IPS-18a (cell line): ENCODE results near the gene SEMA4D.

Experiments
- H3K27ac ChIP-seq: one replicate; pipeline ENCODE4 v1.5.1; 2013; ENCODE audit warnings: low read length
- H3K27me3 ChIP-seq: one replicate; pipeline ENCODE4 v1.6.1; 2013; ENCODE audit warnings: mild to moderate bottlenecking, low read length; ENCODE audit not compliant: control insufficient read depth, insufficient read depth
- H3K36me3 ChIP-seq: one replicate; pipeline ENCODE4 v1.6.1; 2013; ENCODE audit warnings: low read depth, low read length; ENCODE audit not compliant: control insufficient read depth
- H3K4me1 ChIP-seq: one replicate; pipeline ENCODE4 v1.6.1; 2013; ENCODE audit warnings: low read depth, low read length; ENCODE audit not compliant: control insufficient read depth
- H3K4me3 ChIP-seq: one replicate; pipeline ENCODE4 v1.5.1; 2013; ENCODE audit warnings: low read length
- H3K9ac ChIP-seq: one replicate; pipeline ENCODE4 v1.6.1; 2013; ENCODE audit warnings: mild to moderate bottlenecking, low read length, moderate library complexity
- H3K9me3 ChIP-seq: one replicate; pipeline ENCODE4 v1.6.1; 2013; ENCODE audit warnings: low read depth, low read length; ENCODE audit not compliant: control insufficient read depth

Gene SEMA4D

GRCh38 chr9:89382026-89382986, 115.6 kb downstream of the SEMA4D start:
- Histone ChIP-seq H3K27ac (no peak overlapping the region), H3K4me3 (no peak overlapping the region), H3K4me1 (no peaks in the 10 kb centered on the region), H3K9ac (no peak overlapping the region), H3K9me3 (no peaks in the 10 kb centered on the region), H3K36me3 (peaks cover 48% of the 10 kb centered on the region), H3K27me3 (no peaks in the 10 kb centered on the region)

GRCh38 chr9:89381308-89381609, 116.7 kb downstream of the SEMA4D start:
- Histone ChIP-seq H3K36me3 (peaks cover 38% of the 10 kb centered on the region), H3K9me3 (no peaks in the 10 kb centered on the region), H3K4me3 (no peak overlapping the region), H3K27me3 (no peaks in the 10 kb centered on the region), H3K9ac (no peak overlapping the region), H3K4me1 (no peaks in the 10 kb centered on the region), H3K27ac (no peak overlapping the region)

- Histone ChIP-seq H3K4me3 (no peak overlapping the region), H3K27ac (no peak overlapping the region), H3K4me1 (no peaks in the 10 kb centered on the region), H3K27me3 (no peaks in the 10 kb centered on the region), H3K9ac (no peak overlapping the region), H3K9me3 (no peaks in the 10 kb centered on the region), H3K36me3 (peaks cover 33% of the 10 kb centered on the region)
These were observed 117.2 kb downstream of the SEMA4D start for GRCh38 chr9:89380437-89381307.

- H3K9ac ChIP-seq: no peak overlapping the region
- no peaks in the 10 kb centered on the region for H3K9me3 ChIP-seq
- H3K4me1 ChIP-seq: no peaks in the 10 kb centered on the region
- H3K36me3 ChIP-seq: peaks cover 24% of the 10 kb centered on the region
- no peak overlapping the region for H3K27ac ChIP-seq
- H3K27me3 ChIP-seq: no peaks in the 10 kb centered on the region
- no peak overlapping the region for H3K4me3 ChIP-seq
These were observed 118.3 kb downstream of the SEMA4D start for GRCh38 chr9:89379508-89380115.

GRCh38 chr9:89379031-89379430, 118.9 kb downstream of the SEMA4D start:
- Histone ChIP-seq H3K36me3 (peaks cover 19% of the 10 kb centered on the region), H3K9ac (no peak overlapping the region), H3K27me3 (no peaks in the 10 kb centered on the region), H3K27ac (no peak overlapping the region), H3K4me1 (no peaks in the 10 kb centered on the region), H3K4me3 (no peak overlapping the region), H3K9me3 (no peaks in the 10 kb centered on the region)

- H3K4me1 ChIP-seq: no peaks in the 10 kb centered on the region
- no peaks in the 10 kb centered on the region for H3K27me3 ChIP-seq
- H3K36me3 ChIP-seq: peaks cover 16% of the 10 kb centered on the region
- no peak overlapping the region for H3K27ac ChIP-seq
- no peak overlapping the region for H3K9ac ChIP-seq
- no peak overlapping the region for H3K4me3 ChIP-seq
- H3K9me3 ChIP-seq: no peaks in the 10 kb centered on the region
These were observed 119.4 kb downstream of the SEMA4D start for GRCh38 chr9:89378541-89378940.

- Histone ChIP-seq H3K9me3 (no peaks in the 10 kb centered on the region), H3K36me3 (peaks cover 15% of the 10 kb centered on the region), H3K27ac (no peak overlapping the region), H3K4me3 (no peak overlapping the region), H3K27me3 (no peaks in the 10 kb centered on the region), H3K9ac (no peak overlapping the region), H3K4me1 (no peaks in the 10 kb centered on the region)
These were observed 120.5 kb downstream of the SEMA4D start for GRCh38 chr9:89377411-89377810.

GRCh38 chr9:89376741-89377351, 121.1 kb downstream of the SEMA4D start:
- H3K4me3 ChIP-seq: no peak overlapping the region
- no peak overlapping the region for H3K27ac ChIP-seq
- H3K9ac ChIP-seq: no peak overlapping the region
- no peaks in the 10 kb centered on the region for H3K4me1 ChIP-seq
- H3K36me3 ChIP-seq: peaks cover 13% of the 10 kb centered on the region
- no peaks in the 10 kb centered on the region for H3K9me3 ChIP-seq
- no peaks in the 10 kb centered on the region for H3K27me3 ChIP-seq

- H3K27ac ChIP-seq: no peak overlapping the region
- H3K4me1 ChIP-seq: no peaks in the 10 kb centered on the region
- H3K9me3 ChIP-seq: no peaks in the 10 kb centered on the region
- H3K9ac ChIP-seq: no peak overlapping the region
- H3K4me3 ChIP-seq: no peak overlapping the region
- no peaks in the 10 kb centered on the region for H3K27me3 ChIP-seq
- H3K36me3 ChIP-seq: peaks cover 8% of the 10 kb centered on the region
These were observed 121.6 kb downstream of the SEMA4D start for GRCh38 chr9:89376286-89376685.

- Histone ChIP-seq H3K36me3 (peaks cover 6% of the 10 kb centered on the region), H3K27ac (no peak overlapping the region), H3K9ac (no peak overlapping the region), H3K27me3 (no peaks in the 10 kb centered on the region), H3K4me1 (no peaks in the 10 kb centered on the region), H3K4me3 (no peak overlapping the region), H3K9me3 (no peaks in the 10 kb centered on the region)
These were observed 122.6 kb downstream of the SEMA4D start for GRCh38 chr9:89375191-89375760.

GRCh38 chr9:89374176-89374575, 123.7 kb downstream of the SEMA4D start:
- Histone ChIP-seq H3K27ac (no peak overlapping the region), H3K27me3 (no peaks in the 10 kb centered on the region), H3K36me3 (peaks cover 2% of the 10 kb centered on the region)

More at GRCh38 chr9:89374176-89374575, 123.7 kb downstream of the SEMA4D start:
- H3K4me3 ChIP-seq: no peak overlapping the region
- H3K4me1 ChIP-seq: no peaks in the 10 kb centered on the region
- H3K9ac ChIP-seq: no peak overlapping the region
- no peaks in the 10 kb centered on the region for H3K9me3 ChIP-seq
